WTC11 (cell line): ENCODE measurements around the gene EVL.

ENCODE experiments used
- CBFB ChIP-seq: sonication (generic); formaldehyde crosslinking; IDR thresholded peaks from 2 replicates; pipeline ENCODE4 v1.8.1; 2022; ENCODE audit warnings: mild to moderate bottlenecking, low read depth, missing genetic modification reagents
- ELF4 ChIP-seq: sonication (generic); formaldehyde crosslinking; IDR thresholded peaks from 2 replicates; pipeline ENCODE4 v1.8.1; 2022; ENCODE audit warnings: low read depth, mild to moderate bottlenecking, moderate library complexity, missing genetic modification reagents
- ESRRA ChIP-seq: sonication (generic); formaldehyde crosslinking; IDR thresholded peaks from 2 replicates; pipeline ENCODE4 v1.8.1; 2022; ENCODE audit warnings: mild to moderate bottlenecking, missing genetic modification reagents, borderline replicate concordance
- ETV6 ChIP-seq: sonication (generic); formaldehyde crosslinking; IDR thresholded peaks from 2 replicates; pipeline ENCODE4 v1.8.1; 2022; ENCODE audit warnings: mild to moderate bottlenecking, missing genetic modification reagents
- GABPB1 ChIP-seq: sonication (generic); formaldehyde crosslinking; IDR thresholded peaks from 2 replicates; pipeline ENCODE4 v1.8.1; 2023; ENCODE audit warnings: mild to moderate bottlenecking, missing genetic modification reagents
- ZNF121 ChIP-seq: sonication (generic); formaldehyde crosslinking; IDR thresholded peaks from 2 replicates; pipeline ENCODE4 v1.8.0; 2023; ENCODE audit warnings: missing genetic modification reagents
- ZNF138 ChIP-seq: sonication (generic); formaldehyde crosslinking; conservative IDR thresholded peaks from 2 replicates; pipeline ENCODE4 v1.8.1; 2022; ENCODE audit warnings: mild to moderate bottlenecking, moderate library complexity, missing genetic modification reagents
- TF ChIP-seq, protein P1 (sequence below): fragments of 200-600 bp; IDR thresholded peaks from 2 replicates; pipeline ENCODE4 v1.8.0; 2022; ENCODE audit warnings: antibody characterized with exemption
- TF ChIP-seq, protein P2 (sequence below): sonication (generic); formaldehyde crosslinking; IDR thresholded peaks from 2 replicates; pipeline ENCODE4 v1.8.1; 2023; ENCODE audit warnings: mild to moderate bottlenecking, missing genetic modification reagents, moderate library complexity
- TF ChIP-seq, protein P3 (sequence below): sonication (generic); formaldehyde crosslinking; IDR thresholded peaks from 2 replicates; pipeline ENCODE4 v1.8.1; 2022; ENCODE audit warnings: low read depth, missing genetic modification reagents, borderline replicate concordance
- TF ChIP-seq, protein P4 (sequence below): sonication (generic); formaldehyde crosslinking; IDR thresholded peaks from 2 replicates; pipeline ENCODE4 v1.8.0; 2023; ENCODE audit warnings: missing genetic modification reagents, mild to moderate bottlenecking, borderline replicate concordance
- TF ChIP-seq, protein P5 (sequence below): sonication (generic); formaldehyde crosslinking; IDR thresholded peaks from 2 replicates; pipeline ENCODE4 v1.8.0; 2022; ENCODE audit warnings: mild to moderate bottlenecking, missing genetic modification reagents
- TF ChIP-seq, protein P6 (sequence below): sonication (generic); formaldehyde crosslinking; conservative IDR thresholded peaks from 2 replicates; pipeline ENCODE4 v1.8.1; 2022; ENCODE audit warnings: mild to moderate bottlenecking, missing genetic modification reagents

DNA sequence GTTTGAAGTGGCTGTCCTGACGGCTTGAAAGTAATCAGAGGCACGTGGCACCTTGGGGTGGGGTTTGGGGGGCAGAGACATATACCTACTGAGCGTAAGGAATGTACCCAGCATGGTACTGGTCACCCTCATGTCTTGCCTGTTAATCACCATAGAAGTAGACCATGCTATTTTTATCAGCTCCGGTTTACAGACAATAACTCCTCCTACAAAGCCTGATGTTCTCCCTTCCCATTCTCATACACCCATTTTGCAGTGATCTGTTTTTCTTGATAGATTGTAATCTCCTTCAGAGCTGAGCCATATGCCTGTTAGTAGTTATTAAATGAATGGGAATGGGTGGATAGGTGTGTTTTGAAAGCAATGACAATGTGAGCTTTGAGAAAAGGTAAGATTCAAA, 10.5 kb downstream of the EVL start:
- TF ChIP-seq, protein P1, sequence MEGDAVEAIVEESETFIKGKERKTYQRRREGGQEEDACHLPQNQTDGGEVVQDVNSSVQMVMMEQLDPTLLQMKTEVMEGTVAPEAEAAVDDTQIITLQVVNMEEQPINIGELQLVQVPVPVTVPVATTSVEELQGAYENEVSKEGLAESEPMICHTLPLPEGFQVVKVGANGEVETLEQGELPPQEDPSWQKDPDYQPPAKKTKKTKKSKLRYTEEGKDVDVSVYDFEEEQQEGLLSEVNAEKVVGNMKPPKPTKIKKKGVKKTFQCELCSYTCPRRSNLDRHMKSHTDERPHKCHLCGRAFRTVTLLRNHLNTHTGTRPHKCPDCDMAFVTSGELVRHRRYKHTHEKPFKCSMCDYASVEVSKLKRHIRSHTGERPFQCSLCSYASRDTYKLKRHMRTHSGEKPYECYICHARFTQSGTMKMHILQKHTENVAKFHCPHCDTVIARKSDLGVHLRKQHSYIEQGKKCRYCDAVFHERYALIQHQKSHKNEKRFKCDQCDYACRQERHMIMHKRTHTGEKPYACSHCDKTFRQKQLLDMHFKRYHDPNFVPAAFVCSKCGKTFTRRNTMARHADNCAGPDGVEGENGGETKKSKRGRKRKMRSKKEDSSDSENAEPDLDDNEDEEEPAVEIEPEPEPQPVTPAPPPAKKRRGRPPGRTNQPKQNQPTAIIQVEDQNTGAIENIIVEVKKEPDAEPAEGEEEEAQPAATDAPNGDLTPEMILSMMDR = no peak
- TF ChIP-seq, protein P2, sequence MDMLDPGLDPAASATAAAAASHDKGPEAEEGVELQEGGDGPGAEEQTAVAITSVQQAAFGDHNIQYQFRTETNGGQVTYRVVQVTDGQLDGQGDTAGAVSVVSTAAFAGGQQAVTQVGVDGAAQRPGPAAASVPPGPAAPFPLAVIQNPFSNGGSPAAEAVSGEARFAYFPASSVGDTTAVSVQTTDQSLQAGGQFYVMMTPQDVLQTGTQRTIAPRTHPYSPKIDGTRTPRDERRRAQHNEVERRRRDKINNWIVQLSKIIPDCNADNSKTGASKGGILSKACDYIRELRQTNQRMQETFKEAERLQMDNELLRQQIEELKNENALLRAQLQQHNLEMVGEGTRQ (CRISPR knock-in tag) = no peak
- TF ChIP-seq ELF4 (no peak), ESRRA (CRISPR knock-in tag) (no peak), GABPB1 (CRISPR knock-in tag) (no peak), ZNF121 (no peak), ZNF138 (CRISPR knock-in tag) (no peak), CBFB (CRISPR knock-in tag) (no peak), ETV6 (CRISPR knock-in tag) (no peak)
- TF ChIP-seq, protein P3, sequence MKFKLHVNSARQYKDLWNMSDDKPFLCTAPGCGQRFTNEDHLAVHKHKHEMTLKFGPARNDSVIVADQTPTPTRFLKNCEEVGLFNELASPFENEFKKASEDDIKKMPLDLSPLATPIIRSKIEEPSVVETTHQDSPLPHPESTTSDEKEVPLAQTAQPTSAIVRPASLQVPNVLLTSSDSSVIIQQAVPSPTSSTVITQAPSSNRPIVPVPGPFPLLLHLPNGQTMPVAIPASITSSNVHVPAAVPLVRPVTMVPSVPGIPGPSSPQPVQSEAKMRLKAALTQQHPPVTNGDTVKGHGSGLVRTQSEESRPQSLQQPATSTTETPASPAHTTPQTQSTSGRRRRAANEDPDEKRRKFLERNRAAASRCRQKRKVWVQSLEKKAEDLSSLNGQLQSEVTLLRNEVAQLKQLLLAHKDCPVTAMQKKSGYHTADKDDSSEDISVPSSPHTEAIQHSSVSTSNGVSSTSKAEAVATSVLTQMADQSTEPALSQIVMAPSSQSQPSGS (CRISPR knock-in tag) = no peak
- TF ChIP-seq, protein P4, sequence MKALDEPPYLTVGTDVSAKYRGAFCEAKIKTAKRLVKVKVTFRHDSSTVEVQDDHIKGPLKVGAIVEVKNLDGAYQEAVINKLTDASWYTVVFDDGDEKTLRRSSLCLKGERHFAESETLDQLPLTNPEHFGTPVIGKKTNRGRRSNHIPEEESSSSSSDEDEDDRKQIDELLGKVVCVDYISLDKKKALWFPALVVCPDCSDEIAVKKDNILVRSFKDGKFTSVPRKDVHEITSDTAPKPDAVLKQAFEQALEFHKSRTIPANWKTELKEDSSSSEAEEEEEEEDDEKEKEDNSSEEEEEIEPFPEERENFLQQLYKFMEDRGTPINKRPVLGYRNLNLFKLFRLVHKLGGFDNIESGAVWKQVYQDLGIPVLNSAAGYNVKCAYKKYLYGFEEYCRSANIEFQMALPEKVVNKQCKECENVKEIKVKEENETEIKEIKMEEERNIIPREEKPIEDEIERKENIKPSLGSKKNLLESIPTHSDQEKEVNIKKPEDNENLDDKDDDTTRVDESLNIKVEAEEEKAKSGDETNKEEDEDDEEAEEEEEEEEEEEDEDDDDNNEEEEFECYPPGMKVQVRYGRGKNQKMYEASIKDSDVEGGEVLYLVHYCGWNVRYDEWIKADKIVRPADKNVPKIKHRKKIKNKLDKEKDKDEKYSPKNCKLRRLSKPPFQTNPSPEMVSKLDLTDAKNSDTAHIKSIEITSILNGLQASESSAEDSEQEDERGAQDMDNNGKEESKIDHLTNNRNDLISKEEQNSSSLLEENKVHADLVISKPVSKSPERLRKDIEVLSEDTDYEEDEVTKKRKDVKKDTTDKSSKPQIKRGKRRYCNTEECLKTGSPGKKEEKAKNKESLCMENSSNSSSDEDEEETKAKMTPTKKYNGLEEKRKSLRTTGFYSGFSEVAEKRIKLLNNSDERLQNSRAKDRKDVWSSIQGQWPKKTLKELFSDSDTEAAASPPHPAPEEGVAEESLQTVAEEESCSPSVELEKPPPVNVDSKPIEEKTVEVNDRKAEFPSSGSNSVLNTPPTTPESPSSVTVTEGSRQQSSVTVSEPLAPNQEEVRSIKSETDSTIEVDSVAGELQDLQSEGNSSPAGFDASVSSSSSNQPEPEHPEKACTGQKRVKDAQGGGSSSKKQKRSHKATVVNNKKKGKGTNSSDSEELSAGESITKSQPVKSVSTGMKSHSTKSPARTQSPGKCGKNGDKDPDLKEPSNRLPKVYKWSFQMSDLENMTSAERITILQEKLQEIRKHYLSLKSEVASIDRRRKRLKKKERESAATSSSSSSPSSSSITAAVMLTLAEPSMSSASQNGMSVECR = no peak
- TF ChIP-seq, protein P5, sequence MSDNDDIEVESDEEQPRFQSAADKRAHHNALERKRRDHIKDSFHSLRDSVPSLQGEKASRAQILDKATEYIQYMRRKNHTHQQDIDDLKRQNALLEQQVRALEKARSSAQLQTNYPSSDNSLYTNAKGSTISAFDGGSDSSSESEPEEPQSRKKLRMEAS (CRISPR knock-in tag) = no peak
- TF ChIP-seq, protein P6, sequence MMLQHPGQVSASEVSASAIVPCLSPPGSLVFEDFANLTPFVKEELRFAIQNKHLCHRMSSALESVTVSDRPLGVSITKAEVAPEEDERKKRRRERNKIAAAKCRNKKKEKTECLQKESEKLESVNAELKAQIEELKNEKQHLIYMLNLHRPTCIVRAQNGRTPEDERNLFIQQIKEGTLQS (CRISPR knock-in tag) = no peak
